ENCODE data around the gene HOXB1. TPM values are rescaled to one million over a fixed set of nuclear protein-coding genes. Genes with fewer than 3 reads are reported as not detected.

HOXB1 gene
- total RNA-seq, 4 donors from 2014 or later, result not detected

DNA sequence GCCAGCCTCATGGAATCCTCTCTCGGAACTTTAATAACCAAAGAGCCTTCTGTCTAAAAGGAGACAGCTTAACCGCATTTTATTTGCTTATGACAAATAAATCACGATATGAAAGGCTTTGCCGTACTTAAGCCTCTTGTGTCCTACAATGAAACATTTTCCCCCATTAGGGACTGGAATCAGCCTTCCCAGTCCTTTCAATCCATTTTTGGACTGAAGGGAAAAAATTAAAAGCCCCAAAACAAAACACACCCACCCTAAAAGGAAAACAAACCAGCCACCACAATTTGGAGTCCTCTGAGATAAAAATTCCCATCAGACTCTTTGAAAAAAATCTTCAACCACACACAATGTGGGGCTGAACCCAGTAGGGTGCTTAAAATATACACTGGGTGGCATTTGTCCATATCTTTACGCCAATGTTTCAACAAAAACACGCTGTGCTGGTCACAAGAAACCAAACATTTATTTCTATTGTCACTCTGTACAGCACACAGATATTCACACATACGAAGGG lies 44.3 kb upstream of the HOXB1 start:
- Histone ChIP-seq H3K4me1 (peaks cover 0 to 75% (median 13%) of the 10 kb centered on the region in 4 donors), H3K27ac (peak overlapping the region; percentile 43 to 85 (median 81)), H3K36me3 (no peaks in the 10 kb centered on the region), H3K27me3 (peaks cover 0 to 87% of the 10 kb centered on the region in 2 donors), H3K9me3 (no peaks in the 10 kb centered on the region), H3K4me3 (peak overlapping the region in 1 of 4 donors; percentile 1)
- TF ChIP-seq, protein P1, sequence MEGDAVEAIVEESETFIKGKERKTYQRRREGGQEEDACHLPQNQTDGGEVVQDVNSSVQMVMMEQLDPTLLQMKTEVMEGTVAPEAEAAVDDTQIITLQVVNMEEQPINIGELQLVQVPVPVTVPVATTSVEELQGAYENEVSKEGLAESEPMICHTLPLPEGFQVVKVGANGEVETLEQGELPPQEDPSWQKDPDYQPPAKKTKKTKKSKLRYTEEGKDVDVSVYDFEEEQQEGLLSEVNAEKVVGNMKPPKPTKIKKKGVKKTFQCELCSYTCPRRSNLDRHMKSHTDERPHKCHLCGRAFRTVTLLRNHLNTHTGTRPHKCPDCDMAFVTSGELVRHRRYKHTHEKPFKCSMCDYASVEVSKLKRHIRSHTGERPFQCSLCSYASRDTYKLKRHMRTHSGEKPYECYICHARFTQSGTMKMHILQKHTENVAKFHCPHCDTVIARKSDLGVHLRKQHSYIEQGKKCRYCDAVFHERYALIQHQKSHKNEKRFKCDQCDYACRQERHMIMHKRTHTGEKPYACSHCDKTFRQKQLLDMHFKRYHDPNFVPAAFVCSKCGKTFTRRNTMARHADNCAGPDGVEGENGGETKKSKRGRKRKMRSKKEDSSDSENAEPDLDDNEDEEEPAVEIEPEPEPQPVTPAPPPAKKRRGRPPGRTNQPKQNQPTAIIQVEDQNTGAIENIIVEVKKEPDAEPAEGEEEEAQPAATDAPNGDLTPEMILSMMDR (IDR thresholded peaks at IDR 0.05), result no peak
- no peak for TF ChIP-seq POLR2A (IDR thresholded peaks at IDR 0.05)
- TF ChIP-seq EP300 (IDR thresholded peaks at IDR 0.05), result no peak
- DNase-seq (ENCODE audit: low spot score in 2 of 2), result no peak
- 29% methylated on average over 7 of the region's 7 CpGs for WGBS, 2 donors

DNA sequence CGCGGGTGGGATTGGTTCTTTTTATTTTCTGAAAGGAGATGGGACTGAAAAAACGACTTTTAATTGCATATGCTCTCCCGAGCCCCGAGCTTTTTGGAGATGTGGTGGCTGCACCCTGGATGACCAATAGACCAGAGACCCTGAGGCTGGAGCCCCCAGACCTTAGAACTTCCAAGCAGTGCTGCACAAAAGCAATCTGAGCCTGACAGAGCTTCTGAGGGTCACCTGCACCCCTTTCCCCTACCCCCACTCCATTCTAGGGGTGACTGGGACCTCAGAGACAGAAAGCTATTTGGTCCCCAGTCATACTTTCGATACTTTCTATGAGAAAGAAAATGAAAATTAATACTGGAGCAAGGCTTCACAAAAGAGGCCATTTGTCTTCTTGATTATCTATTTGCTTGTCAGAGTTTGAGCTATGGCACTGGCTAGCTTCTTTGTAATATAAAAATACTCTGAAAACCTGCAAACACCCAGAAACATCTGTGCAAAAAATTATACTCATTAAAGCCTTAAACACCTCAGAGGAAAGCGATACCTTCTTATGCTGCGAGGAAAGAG lies 43.8 kb upstream of the HOXB1 start:
- Histone ChIP-seq H3K36me3 (no peaks in the 10 kb centered on the region), H3K4me3 (peak overlapping the region in 1 of 4 donors; percentile 9), H3K27me3 (peaks cover 0 to 87% of the 10 kb centered on the region in 2 donors), H3K9me3 (no peaks in the 10 kb centered on the region), H3K27ac (peak overlapping the region; percentile 43 to 85 (median 81)), H3K4me1 (peaks cover 0 to 80% (median 13%) of the 10 kb centered on the region in 4 donors)
- 49 to 53% methylated on average over 8 of the region's 8 CpGs for WGBS, 2 donors
- DNase-seq (ENCODE audit: low spot score in 2 of 2), result no peak
- TF ChIP-seq POLR2A (IDR thresholded peaks at IDR 0.05) (no peak), EP300 (IDR thresholded peaks at IDR 0.05) (no peak)
- TF ChIP-seq, protein P1 (IDR thresholded peaks at IDR 0.05), result no peak

DNA sequence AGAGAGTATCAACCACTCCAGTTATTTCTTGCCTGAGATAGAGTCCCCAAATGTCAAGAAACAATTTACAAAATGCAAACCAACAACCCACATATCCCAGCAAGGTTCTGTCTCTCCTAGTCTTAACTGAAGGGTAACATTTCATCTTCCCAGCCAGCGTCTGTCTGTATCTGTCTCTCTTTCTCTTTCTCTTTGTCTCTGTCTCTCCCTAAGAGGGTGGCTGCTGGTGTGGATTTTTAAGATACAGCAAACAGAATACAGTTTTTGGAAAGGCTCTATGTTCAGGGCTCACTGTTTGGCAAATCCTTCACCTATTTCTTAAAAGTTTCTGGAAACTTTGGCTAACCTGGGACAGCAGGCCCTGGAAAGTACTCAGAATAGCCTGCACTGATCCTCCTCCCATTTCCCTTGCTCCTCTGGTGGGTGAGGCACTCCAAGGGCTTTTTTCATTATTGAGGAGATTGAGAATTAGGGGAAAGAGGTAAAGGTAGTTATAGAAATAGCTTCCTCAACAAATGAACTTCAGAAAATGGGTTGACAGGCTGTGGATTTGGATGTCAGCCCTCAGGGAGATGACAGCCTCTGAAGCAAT lies 41.1 kb upstream of the HOXB1 start:
- WGBS, 2 donors, result 62 to 70% methylated on average over 1 of the region's 1 CpG
- Histone ChIP-seq H3K27ac (peak overlapping the region; percentile 19 to 85 (median 82)), H3K4me1 (peaks cover 0 to 75% (median 11%) of the 10 kb centered on the region in 4 donors), H3K9me3 (no peaks in the 10 kb centered on the region), H3K36me3 (no peaks in the 10 kb centered on the region), H3K4me3 (no peak overlapping the region), H3K27me3 (peaks cover 0 to 89% of the 10 kb centered on the region in 2 donors)
- TF ChIP-seq, protein P1 (IDR thresholded peaks at IDR 0.05), result no peak
- no peak for TF ChIP-seq POLR2A (IDR thresholded peaks at IDR 0.05)
- TF ChIP-seq EP300 (IDR thresholded peaks at IDR 0.05), result no peak
- DNase-seq (ENCODE audit: low spot score in 2 of 2), result no peak

DNA sequence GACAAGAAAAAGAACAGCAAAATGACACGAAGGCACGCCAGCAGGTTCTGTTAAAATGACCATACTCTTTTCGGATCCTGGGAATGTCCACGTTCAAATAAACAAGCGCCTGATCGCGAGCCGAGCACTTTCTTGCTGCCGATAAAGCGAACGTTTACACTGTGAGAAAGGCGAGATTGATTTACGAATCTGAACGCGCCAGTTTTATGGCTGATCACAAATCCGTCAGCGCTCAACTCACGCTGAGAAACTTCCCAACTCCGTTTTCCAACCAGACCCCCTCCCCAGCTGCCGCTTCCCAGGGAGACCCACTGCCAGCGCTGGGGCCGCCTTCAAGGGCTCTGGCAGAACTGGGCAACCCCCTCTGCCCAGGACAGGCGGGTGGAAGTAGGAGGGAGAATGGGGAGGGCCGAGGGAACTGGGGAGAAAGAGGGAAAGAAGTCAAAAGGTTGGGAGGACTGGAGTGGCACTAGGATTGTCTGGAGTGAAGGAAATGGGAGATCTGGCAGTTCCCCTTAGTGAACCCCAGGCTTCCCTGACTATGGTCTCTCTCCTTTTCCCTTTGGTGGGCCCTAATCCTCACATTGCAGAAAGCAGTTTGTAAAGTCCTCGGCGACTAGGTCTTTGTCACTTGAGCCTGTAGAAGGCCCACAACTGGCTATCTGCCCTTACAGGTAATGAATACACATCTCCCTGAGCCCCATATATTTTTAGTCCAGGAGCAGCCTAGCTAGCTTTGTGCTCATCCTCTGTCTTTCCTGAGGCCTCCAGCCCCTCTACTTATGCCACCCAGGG lies 40.4 kb upstream of the HOXB1 start:
- DNase-seq (ENCODE audit: low spot score in 2 of 2), result no peak
- Histone ChIP-seq H3K4me3 (peak overlapping the region in 3 of 4 donors; percentile 3 to 20 (median 9)), H3K27me3 (peaks cover 0 to 89% of the 10 kb centered on the region in 2 donors), H3K36me3 (no peaks in the 10 kb centered on the region), H3K4me1 (peaks cover 0 to 68% (median 8%) of the 10 kb centered on the region in 4 donors), H3K27ac (peak overlapping the region; percentile 19 to 85 (median 82)), H3K9me3 (no peaks in the 10 kb centered on the region)
- TF ChIP-seq EP300 (IDR thresholded peaks at IDR 0.05) (peak in 1 of 2 donors; percentile 39), POLR2A (IDR thresholded peaks at IDR 0.05) (no peak)
- 31 to 34% methylated on average over 26 of the region's 26 CpGs for WGBS, 2 donors

DNA sequence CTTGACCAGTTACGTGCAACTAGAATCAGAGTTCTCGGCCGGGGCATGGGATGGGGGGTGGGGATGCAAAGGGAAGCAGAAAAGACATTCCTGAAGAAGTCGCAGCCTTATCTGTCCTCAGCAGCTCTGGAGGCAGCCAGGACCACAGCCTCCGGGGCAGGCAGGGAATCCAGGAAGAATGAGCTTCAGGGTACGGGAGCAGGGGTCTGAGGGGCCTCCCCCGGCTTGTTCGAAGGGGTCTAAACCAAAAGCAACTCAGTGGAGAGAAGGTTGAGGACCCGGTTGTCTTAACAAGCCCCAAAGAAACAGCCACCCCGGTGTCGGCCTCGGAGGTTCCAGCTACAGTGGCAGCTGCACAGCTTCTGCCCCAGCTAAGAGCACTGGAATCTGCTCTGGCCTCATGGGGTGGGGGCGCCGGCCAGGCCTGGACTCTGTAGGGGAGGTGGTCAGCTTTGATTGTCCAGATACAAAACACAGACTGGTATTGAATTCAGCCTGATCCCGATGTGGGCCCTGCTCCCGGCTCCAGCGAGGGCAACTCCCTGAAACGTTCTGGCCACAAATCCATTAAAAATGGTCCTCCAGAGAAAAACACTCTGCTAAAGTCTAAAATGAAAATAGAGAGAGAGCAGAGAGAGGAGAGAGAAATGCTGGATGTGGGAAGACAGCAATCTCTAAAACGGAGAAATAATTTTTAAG lies 39.7 kb upstream of the HOXB1 start:
- peak overlapping the region in 2 of 4 donors; percentile 9 to 20 for H3K4me3 ChIP-seq
- H3K36me3 ChIP-seq, result no peaks in the 10 kb centered on the region
- WGBS, 2 donors, result 9 to 18% methylated on average over 19 of the region's 19 CpGs
- DNase-seq (ENCODE audit: low spot score in 2 of 2), result no peak
- TF ChIP-seq POLR2A (IDR thresholded peaks at IDR 0.05) (no peak), EP300 (IDR thresholded peaks at IDR 0.05) (no peak)
- TF ChIP-seq, protein P1 (IDR thresholded peaks at IDR 0.05), result no peak
- H3K4me1 ChIP-seq, result peaks cover 0 to 62% (median 8%) of the 10 kb centered on the region in 4 donors
- no peaks in the 10 kb centered on the region for H3K9me3 ChIP-seq
- H3K27me3 ChIP-seq, result peaks cover 0 to 89% of the 10 kb centered on the region in 2 donors
- peak overlapping the region; percentile 19 to 85 (median 82) for H3K27ac ChIP-seq
